GM23248 (cell line): Measurements from ENCODE around the gene CLIP4. TPM values are rescaled to one million over a fixed set of nuclear protein-coding genes. Genes with fewer than 3 reads are reported as not detected.
"Not testable (repeated sequence)": the region's sequence is repeated elsewhere in the genome, so short reads cannot be mapped to it uniquely, and the experiment has no call there.

Experiments
- DNase-seq: peaks from one replicate; pipeline ENCODE4 v3.0.0-alpha.2; 2015
- H2AFZ ChIP-seq: fragments of 200-600 bp; sonication (generic); 2 replicates; pipeline ENCODE4 v1.6.1; 2016; ENCODE audit warnings: antibody characterized with exemption
- H3F3A ChIP-seq: fragments of 200-600 bp; sonication (generic); 2 replicates; pipeline ENCODE4 v1.6.1; 2016; ENCODE audit warnings: mild to moderate bottlenecking, antibody characterized with exemption, mixed run types; ENCODE audit not compliant: insufficient read depth
- H3K27ac ChIP-seq: fragments of 200-600 bp; sonication (generic); 2 replicates; pipeline ENCODE4 v1.5.1; 2016; ENCODE audit warnings: mild to moderate bottlenecking
- H3K27me3 ChIP-seq: fragments of 200-600 bp; sonication (generic); replicated peaks from 2 replicates; pipeline ENCODE4 v1.6.1; 2016; ENCODE audit warnings: mild to moderate bottlenecking; ENCODE audit not compliant: insufficient read depth
- H3K36me3 ChIP-seq: fragments of 200-600 bp; sonication (generic); 2 replicates; pipeline ENCODE4 v1.6.1; 2016; ENCODE audit warnings: low read depth, mild to moderate bottlenecking
- H3K4me1 ChIP-seq: fragments of 200-600 bp; sonication (generic); 2 replicates; pipeline ENCODE4 v1.6.1; 2016; ENCODE audit warnings: mild to moderate bottlenecking; ENCODE audit not compliant: insufficient read depth
- H3K4me2 ChIP-seq: fragments of 200-600 bp; sonication (generic); one replicate; pipeline ENCODE4 v1.6.1; 2016; ENCODE audit warnings: mild to moderate bottlenecking; ENCODE audit not compliant: unreplicated experiment
- H3K4me3 ChIP-seq: fragments of 200-600 bp; sonication (generic); 2 replicates; pipeline ENCODE4 v1.5.1; 2016; ENCODE audit warnings: mild to moderate bottlenecking
- H3K79me2 ChIP-seq: fragments of 200-600 bp; sonication (generic); 2 replicates; pipeline ENCODE4 v1.6.1; 2016; ENCODE audit warnings: mild to moderate bottlenecking; ENCODE audit not compliant: insufficient read depth
- H3K9ac ChIP-seq: fragments of 200-600 bp; sonication (generic); 2 replicates; pipeline ENCODE4 v1.6.1; 2016; ENCODE audit warnings: mild to moderate bottlenecking
- H3K9me2 ChIP-seq: fragments of 200-600 bp; sonication (generic); 2 replicates; pipeline ENCODE4 v1.6.1; 2016; ENCODE audit warnings: mixed run types, mild to moderate bottlenecking, moderate library complexity; ENCODE audit not compliant: insufficient read depth
- H3K9me3 ChIP-seq: fragments of 200-600 bp; sonication (generic); one replicate; pipeline ENCODE4 v1.6.1; 2017; ENCODE audit warnings: low read depth
- H4K20me1 ChIP-seq: fragments of 200-600 bp; sonication (generic); 2 replicates; pipeline ENCODE4 v1.6.0; 2016; ENCODE audit not compliant: insufficient read depth
- EZH2 ChIP-seq: fragments of 200-600 bp; sonication (generic); IDR thresholded peaks from 2 replicates; pipeline ENCODE4 v1.6.1; 2018; ENCODE audit warnings: antibody characterized with exemption, mild to moderate bottlenecking; ENCODE audit not compliant: insufficient read depth, poor library complexity, severe bottlenecking
- EZH2phosphoT487 ChIP-seq: fragments of 200-600 bp; sonication (generic); IDR thresholded peaks from 2 replicates; pipeline ENCODE4 v1.6.1; 2018; ENCODE audit warnings: antibody characterized with exemption, moderate library complexity, mild to moderate bottlenecking, low read depth; ENCODE audit not compliant: insufficient read depth
- WGBS, 2 experiments: methylation state at CpG; one replicate each; pipeline ENCODE4 v1.1.6; 2015 to 2017; ENCODE audit warnings: low lambda C conversion rate in 2 of 2, low coverage in 1 of 2; ENCODE audit errors: missing lambda C conversion rate in 2 of 2; 5-methylcytosine and 5-hydroxymethylcytosine counted together
- in situ Hi-C: fragments of 300-500 bp; cut with MboI; formaldehyde crosslinking; loops from 2 replicates; pipeline ENCODE4 v1.15.0; 2020
- polyA plus RNA-seq: library from polyadenylated mRNA; unstranded; fragments of >200 nt; fragmentation: Nextera tagmentation; extraction: Ambion mirVana; gene quantifications from 2 replicates; pipeline ENCODE4 v1.2.1, GENCODE V29; 2016
- total RNA-seq: library from RNA; depleted of rRNA; stranded (reverse); fragments of >200 nt; shearing (Covaris generic); gene quantifications from 2 replicates; pipeline ENCODE4 v1.2.3, GENCODE V29; 2014

CLIP4 gene
- total and polyA plus RNA-seq, 2 experiments from 2014 or later: 35.3 to 55.2 TPM

GRCh38 chr2:29106256-29106655 lies 9.0 kb upstream of the CLIP4 start:
- no peak overlapping the region for H3K4me2 ChIP-seq
- no peak overlapping the region for H2AFZ ChIP-seq
- DNase-seq: no peak
- no peak overlapping the region for H3K27ac ChIP-seq
- H3K79me2 ChIP-seq: no peaks in the 10 kb centered on the region
- H4K20me1 ChIP-seq: no peaks in the 10 kb centered on the region
- no peaks in the 10 kb centered on the region for H3K27me3 ChIP-seq
- no peaks in the 10 kb centered on the region for H3K9me2 ChIP-seq
- in situ Hi-C loops: no loop called here
- no peaks in the 10 kb centered on the region for H3K9me3 ChIP-seq
- H3F3A ChIP-seq: no peaks in the 10 kb centered on the region; the same call in 1 of the 2 replicates
- TF ChIP-seq EZH2 (no peak), EZH2phosphoT487 (no peak)
- WGBS, 2 experiments: 82 to 84% methylated on average over 3 of the region's 3 CpGs
- H3K36me3 ChIP-seq: no peaks in the 10 kb centered on the region
- H3K4me3 ChIP-seq: no peak overlapping the region
- H3K4me1 ChIP-seq: peaks cover 10% of the 10 kb centered on the region
- H3K9ac ChIP-seq: no peak overlapping the region

GRCh38 chr2:29106980-29107388 lies 8.2 kb upstream of the CLIP4 start:
- Histone ChIP-seq H3K4me2 (no peak overlapping the region), H2AFZ (no peak overlapping the region), H3K79me2 (no peaks in the 10 kb centered on the region), H3K27me3 (no peaks in the 10 kb centered on the region), H3K9me3 (no peaks in the 10 kb centered on the region), H3K4me3 (no peak overlapping the region), H3K36me3 (no peaks in the 10 kb centered on the region), H3F3A (no peaks in the 10 kb centered on the region; the same call in 1 of the 2 replicates), H3K4me1 (peaks cover 10% of the 10 kb centered on the region), H3K9me2 (no peaks in the 10 kb centered on the region), H4K20me1 (no peaks in the 10 kb centered on the region), H3K9ac (no peak overlapping the region), H3K27ac (no peak overlapping the region)
- in situ Hi-C loops: no loop called here
- 49 to 60% methylated on average over 2 of the region's 2 CpGs for WGBS, 2 experiments
- DNase-seq: peak; percentile 42
- TF ChIP-seq EZH2phosphoT487 (no peak), EZH2 (no peak)

GRCh38 chr2:29107547-29107946 lies 7.7 kb upstream of the CLIP4 start:
- H3K4me2 ChIP-seq, H4K20me1 ChIP-seq, DNase-seq, H3K79me2 ChIP-seq, H3K4me3 ChIP-seq, H3K9ac ChIP-seq, H3K27me3 ChIP-seq, H2AFZ ChIP-seq, in situ Hi-C loops, H3K36me3 ChIP-seq, H3K9me2 ChIP-seq, H3K9me3 ChIP-seq, H3F3A ChIP-seq: not testable (repeated sequence)
- 88 to 93% methylated on average over 3 of the region's 3 CpGs for WGBS, 2 experiments
- Histone ChIP-seq H3K4me1 (peaks cover 10% of the 10 kb centered on the region), H3K27ac (peak overlapping the region; percentile 79)

GRCh38 chr2:29108225-29108624 lies 7.0 kb upstream of the CLIP4 start:
- in situ Hi-C loops: no loop called here
- peak overlapping the region; percentile 31; the same call in 1 of the 2 replicates for H2AFZ ChIP-seq
- peak; percentile 88 for DNase-seq

GRCh38 chr2:29109246-29109645 lies 6.0 kb upstream of the CLIP4 start:
- Histone ChIP-seq H3K27me3 (no peaks in the 10 kb centered on the region), H3F3A (peaks cover 11% of the 10 kb centered on the region), H3K27ac (no peak overlapping the region), H3K9ac (no peak overlapping the region), H3K4me1 (peaks cover 23% of the 10 kb centered on the region), H3K9me3 (no peaks in the 10 kb centered on the region), H3K79me2 (no peaks in the 10 kb centered on the region), H3K36me3 (no peaks in the 10 kb centered on the region), H3K4me2 (no peak overlapping the region), H4K20me1 (no peaks in the 10 kb centered on the region), H2AFZ (no peak overlapping the region), H3K9me2 (no peaks in the 10 kb centered on the region), H3K4me3 (no peak overlapping the region)
- no peak for DNase-seq
- in situ Hi-C loops: no loop called here
- WGBS, 2 experiments: 96 to 100% methylated on average over 2 of the region's 2 CpGs
- TF ChIP-seq EZH2 (no peak), EZH2phosphoT487 (no peak)

More at GRCh38 chr2:29108225-29108624, 7.0 kb upstream of the CLIP4 start:
- no peaks in the 10 kb centered on the region for H3K9me2 ChIP-seq
- H3K4me1 ChIP-seq: peaks cover 13% of the 10 kb centered on the region
- peaks cover under 1% of the 10 kb centered on the region for H3F3A ChIP-seq
- H3K4me2 ChIP-seq: no peak overlapping the region
- H4K20me1 ChIP-seq: no peaks in the 10 kb centered on the region
- peak overlapping the region; percentile 48 for H3K9ac ChIP-seq
- H3K27ac ChIP-seq: peak overlapping the region; percentile 79
- H3K79me2 ChIP-seq: no peaks in the 10 kb centered on the region
- H3K27me3 ChIP-seq: no peaks in the 10 kb centered on the region
- no peak overlapping the region for H3K4me3 ChIP-seq
- no peaks in the 10 kb centered on the region for H3K36me3 ChIP-seq
- WGBS, 2 experiments: 54 to 68% methylated on average over 8 of the region's 8 CpGs
- no peak for TF ChIP-seq EZH2
- no peak for TF ChIP-seq EZH2phosphoT487
- no peaks in the 10 kb centered on the region for H3K9me3 ChIP-seq
